Kidney (tissue), 14 donors: ENCODE data around the gene SUMO3. TPM values are rescaled to one million over a fixed set of nuclear protein-coding genes. Genes with fewer than 3 reads are reported as not detected.

ENCODE experiments used
- DNase-seq, 5 donors: peaks; one replicate each; pipeline ENCODE4 v3.0.0-alpha.2; 2013 to 2020
- FAIRE-seq: peaks from 2 replicates; lab custom pipeline; 2012; peaks lifted over from hg19 to GRCh38; lab: Jason Lieb, UNC
- H3K27ac ChIP-seq, 2 donors: one replicate each; pipeline ENCODE4 v1.7.0; 2013; ENCODE audit warnings: low read depth in 2 of 2, low read length in 2 of 2, inconsistent platforms in 1 of 2
- H3K27me3 ChIP-seq: one replicate; pipeline ENCODE4 v1.7.1; 2013; ENCODE audit warnings: low read length, inconsistent platforms; ENCODE audit not compliant: control insufficient read depth, insufficient read depth
- H3K36me3 ChIP-seq, 3 donors: one replicate each; pipeline versions ENCODE4 v1.7.0 to v1.7.1; 2013; ENCODE audit warnings: low read length in 3 of 3, control low read depth in 1 of 3, inconsistent platforms in 1 of 3; ENCODE audit not compliant: insufficient read depth in 3 of 3, control insufficient read depth in 2 of 3
- H3K4me1 ChIP-seq, 3 donors: one replicate each; pipeline versions ENCODE4 v1.7.0 to v1.7.1; 2013; ENCODE audit warnings: low read length in 3 of 3, inconsistent platforms in 1 of 3, low read depth in 1 of 3; ENCODE audit not compliant: control insufficient read depth in 2 of 3, insufficient read depth in 2 of 3
- H3K4me3 ChIP-seq, 3 donors: one replicate each; pipeline versions ENCODE4 v1.7.0 to v1.8.1; 2013; ENCODE audit warnings: low read length in 3 of 3, control low read depth in 1 of 3, inconsistent platforms in 1 of 3
- H3K9ac ChIP-seq, 3 donors: one replicate each; pipeline versions ENCODE4 v1.7.0 to v1.7.1; 2013; ENCODE audit warnings: low read length in 3 of 3, control low read depth in 1 of 3, inconsistent platforms in 1 of 3
- H3K9me3 ChIP-seq, 3 donors: one replicate each; pipeline versions ENCODE4 v1.7.0 to v1.7.1; 2013; ENCODE audit warnings: low read length in 3 of 3, control low read depth in 1 of 3, inconsistent platforms in 1 of 3; ENCODE audit not compliant: control insufficient read depth in 2 of 3, insufficient read depth in 1 of 3
- CTCF ChIP-seq: IDR thresholded peaks from 3 replicates; pipeline ENCODE4 v1.5.1; 2012; ENCODE audit warnings: mild to moderate bottlenecking, moderate library complexity, borderline replicate concordance; ENCODE audit not compliant: insufficient read depth; ENCODE audit errors: extremely low read depth
- intact Hi-C: fragments of 100-400 bp; cut with DNase I; formaldehyde crosslinking; loops from one replicate; pipeline ENCODE4 v1.11.1; 2022
- polyA plus RNA-seq: library from polyadenylated mRNA; stranded (reverse); fragments of 350-450 nt; fragmentation: Illumina TruSeq; extraction: RNeasy Lipid Tissue Mini Kit (QIAGEN cat#74804); gene quantifications from one replicate; pipeline ENCODE4 v1.2.3, GENCODE V29; 2014; ENCODE audit warnings: low read depth, low replicate concordance; ENCODE audit not compliant: insufficient read depth
- total RNA-seq: library from RNA; stranded (reverse); fragmentation: NEBNext Ultra II Directional; extraction: Animal tissue kit (Norgen Biotek cat#: 25700); gene quantifications from one replicate; pipeline ENCODE4 v1.2.1, GENCODE V29; 2021
- donor health status: control.
- donor health status: control.
- donor health status: control.
- donor health status: control.
- donor health status: control.
- donor health status: DM: yes; HTN: yes; CAD: no.
- donor health status: Normal renal cell carcinoma (clear cell type).

The SUMO3 gene
- total and polyA plus RNA-seq, 2 donors from 2014 or later = 88.6 to 89.9 TPM

GRCh38 chr21:44784810-44785209 is 33.1 kb downstream of the SUMO3 start:
- TF ChIP-seq CTCF = no peak
- Histone ChIP-seq H3K27me3 (no peaks in the 10 kb centered on the region), H3K9me3 (no peaks in the 10 kb centered on the region), H3K4me3 (no peak overlapping the region), H3K9ac (no peak overlapping the region), H3K36me3 (no peaks in the 10 kb centered on the region), H3K27ac (no peak overlapping the region), H3K4me1 (no peaks in the 10 kb centered on the region)
- FAIRE-seq = no peak
- intact Hi-C loops = no loop called here
- DNase-seq = no peak

- H3K27ac ChIP-seq = no peak overlapping the region
- no peak for TF ChIP-seq CTCF
- H3K36me3 ChIP-seq = no peaks in the 10 kb centered on the region
- no peaks in the 10 kb centered on the region for H3K27me3 ChIP-seq
- intact Hi-C loops = no loop called here
- H3K9ac ChIP-seq = no peak overlapping the region
- FAIRE-seq (no peak), DNase-seq (no peak)
- H3K4me1 ChIP-seq = no peaks in the 10 kb centered on the region
- no peaks in the 10 kb centered on the region for H3K9me3 ChIP-seq
- H3K4me3 ChIP-seq = no peak overlapping the region
Measured at GRCh38 chr21:44783020-44783696, 34.7 kb downstream of the SUMO3 start.

- intact Hi-C loops = no loop called here
- no peak overlapping the region for H3K9ac ChIP-seq
Measured at GRCh38 chr21:44780767-44781459, 36.9 kb downstream of the SUMO3 start.

More at GRCh38 chr21:44780767-44781459, 36.9 kb downstream of the SUMO3 start:
- TF ChIP-seq CTCF = no peak
- Histone ChIP-seq H3K9me3 (no peaks in the 10 kb centered on the region), H3K4me3 (no peak overlapping the region), H3K4me1 (no peaks in the 10 kb centered on the region), H3K27me3 (no peaks in the 10 kb centered on the region), H3K27ac (no peak overlapping the region), H3K36me3 (peaks cover 0 to 7% (median 2%) of the 10 kb centered on the region in 3 donors)
- FAIRE-seq = no peak
- no peak for DNase-seq
